HCT116 (cell line): ENCODE measurements around the gene CCKAR.

Experiments
- CTCF ChIP-seq, 3 experiments: fragments of 200-600 bp in 1 of 3; sonication (generic) in 1 of 3; IDR thresholded peaks in 2 of 3; conservative IDR thresholded peaks in 1 of 3; 2 replicates each; pipeline ENCODE4 v1.5.1; 2012 to 2017; ENCODE audit warnings: low read depth in 2 of 3, low read length in 2 of 3, antibody characterized with exemption in 1 of 3, borderline replicate concordance in 1 of 3, control low read depth in 1 of 3, mild to moderate bottlenecking in 1 of 3, mixed read lengths in 1 of 3, mixed run types in 1 of 3, moderate library complexity in 1 of 3; ENCODE audit not compliant: insufficient read depth in 1 of 3
- EGR1 ChIP-seq: IDR thresholded peaks from 2 replicates; pipeline ENCODE4 v1.6.1; 2012; ENCODE audit warnings: low read depth
- ELF1 ChIP-seq: IDR thresholded peaks from 2 replicates; pipeline ENCODE4 v1.6.1; 2012; ENCODE audit warnings: low read depth, borderline replicate concordance
- POLR2A ChIP-seq: IDR thresholded peaks from 2 replicates; pipeline ENCODE4 v1.7.0; 2011; ENCODE audit warnings: borderline replicate concordance; ENCODE audit not compliant: insufficient read depth, insufficient read length; ENCODE audit errors: extremely low read depth
- POLR2AphosphoS5 ChIP-seq: IDR thresholded peaks from 2 replicates; pipeline ENCODE4 v1.6.1; 2011; ENCODE audit warnings: mild to moderate bottlenecking, low read depth, low read length, moderate library complexity
- YY1 ChIP-seq: IDR thresholded peaks from 2 replicates; pipeline ENCODE4 v1.6.1; 2011; ENCODE audit warnings: low read length, low read depth, moderate library complexity, mild to moderate bottlenecking; ENCODE audit not compliant: insufficient replicate concordance; ENCODE audit errors: extremely low read depth
- ZBTB33 ChIP-seq: IDR thresholded peaks from 2 replicates; pipeline ENCODE4 v1.6.1; 2011; ENCODE audit warnings: mild to moderate bottlenecking, low read length, moderate library complexity; ENCODE audit not compliant: insufficient replicate concordance; ENCODE audit errors: extremely low read depth
- ZNF274 ChIP-seq: fragments of 200-500 bp; sonication (Bioruptor generic); IDR thresholded peaks from 2 replicates; pipeline ENCODE4 v1.6.1; 2014; ENCODE audit warnings: mild to moderate bottlenecking, low read depth, low read length, inconsistent platforms

- TF ChIP-seq CTCF (IDR thresholded peaks at IDR 0.05 in 2 of 3, conservative IDR thresholded peaks at IDR 0.05 in 1 of 3; ENCODE audit: borderline replicate concordance in 1 of 3, insufficient read depth in 1 of 3, low read depth in 2 of 3, low read length in 2 of 3) (no peak), POLR2A (no peak), YY1 (no peak), ZNF274 (no peak), POLR2AphosphoS5 (no peak), ELF1 (no peak), EGR1 (no peak), ZBTB33 (no peak)
Observed at GRCh38 chr4:26476545-26476944, 13.7 kb downstream of the CCKAR start.
